HK-2 (cell line): ENCODE data around the gene TLE1.

Experiments used
- DNase-seq: peaks from one replicate; pipeline ENCODE4 v3.0.0-alpha.2; 2018; ENCODE audit not compliant: unreplicated experiment

Gene TLE1

GRCh38 chr9:81543695-81544094 is 145.7 kb downstream of the TLE1 start:
- no peak for DNase-seq

GRCh38 chr9:81542118-81542889 is 147.0 kb downstream of the TLE1 start:
- no peak for DNase-seq

- DNase-seq = no peak
Observed at GRCh38 chr9:81540142-81540710, 149.1 kb downstream of the TLE1 start.

- no peak for DNase-seq
Observed at GRCh38 chr9:81539317-81539716, 150.0 kb downstream of the TLE1 start.

- DNase-seq = no peak
Observed at GRCh38 chr9:81538890-81539289, 150.5 kb downstream of the TLE1 start.

- DNase-seq = no peak
Observed at GRCh38 chr9:81537964-81538363, 151.4 kb downstream of the TLE1 start.

- DNase-seq = no peak
Observed at GRCh38 chr9:81536242-81537025, 152.9 kb downstream of the TLE1 start.

GRCh38 chr9:81535542-81536241 is 153.7 kb downstream of the TLE1 start:
- no peak for DNase-seq

- DNase-seq = no peak
Observed at GRCh38 chr9:81534138-81534875, 155.0 kb downstream of the TLE1 start.
